ENCODE results near the gene NOL3. TPM values are rescaled to one million over a fixed set of nuclear protein-coding genes. Genes with fewer than 3 reads are reported as not detected.

The NOL3 gene
- polyA plus RNA-seq, 10 donors, result 14.6 to 36.6 (median 26.6) TPM

- no peak for DNase-seq
Measured at GRCh38 chr16:67169011-67169451, 1.3 kb upstream of the NOL3 start.

GRCh38 chr16:67169642-67170167 is 633 bp upstream of the NOL3 start:
- DNase-seq, result peak in 1 of 3 donors; percentile 48

GRCh38 chr16:67170949-67171649 is 761 bp downstream of the NOL3 start:
- peak in 1 of 3 donors; percentile 33 for DNase-seq

- no peak for DNase-seq
Measured at GRCh38 chr16:67173323-67173722, 3.0 kb downstream of the NOL3 start.

GRCh38 chr16:67173808-67174705 is 3.7 kb downstream of the NOL3 start:
- peak in 1 of 3 donors; percentile 84 for DNase-seq

GRCh38 chr16:67174706-67175231 is 4.4 kb downstream of the NOL3 start:
- DNase-seq, result no peak

GRCh38 chr16:67176662-67177061 is 6.3 kb downstream of the NOL3 start:
- no peak for DNase-seq

- DNase-seq, result peak in 1 of 3 donors; percentile 88
Measured at GRCh38 chr16:67177743-67178699, 7.7 kb downstream of the NOL3 start.

GRCh38 chr16:67179421-67180080 is 9.2 kb downstream of the NOL3 start:
- DNase-seq, result no peak

GRCh38 chr16:67180166-67180565 is 9.8 kb downstream of the NOL3 start:
- no peak for DNase-seq

GRCh38 chr16:67181346-67181745 is 11.0 kb downstream of the NOL3 start:
- DNase-seq, result peak in 1 of 3 donors; percentile 35

- DNase-seq, result no peak
Measured at GRCh38 chr16:67182288-67182687, 11.9 kb downstream of the NOL3 start.

GRCh38 chr16:67183284-67183626 is 12.9 kb downstream of the NOL3 start:
- DNase-seq, result no peak

- peak; percentile 96 to 99 (median 98) for DNase-seq
Measured at GRCh38 chr16:67183627-67184452, 13.5 kb downstream of the NOL3 start, which contains the start of gene MATCAP1. TSS of gene MATCAP1 (minus strand) at chr16:67183963. CDS start at chr16:67180610, 3,353 bp downstream.

GRCh38 chr16:67184453-67184994 is 14.2 kb downstream of the NOL3 start:
- no peak for DNase-seq

GRCh38 chr16:67184995-67185650 is 14.8 kb downstream of the NOL3 start:
- peak; percentile 83 to 95 (median 92) for DNase-seq

GRCh38 chr16:67185651-67186134 is 15.4 kb downstream of the NOL3 start:
- no peak for DNase-seq

GRCh38 chr16:67186550-67186950 is 16.2 kb downstream of the NOL3 start:
- DNase-seq, result no peak

Data from muscle of back (tissue), 11 donors.